Activated naive CD8-positive, alpha-beta T cell treated with anti-CD3 and anti-CD28 coated beads, Interleukin-2, amount 50 U/mL, for 16 hours (primary cell): ENCODE data around the gene SRGAP1.
"Not testable (repeated sequence)": the region's sequence is repeated elsewhere in the genome, so short reads cannot be mapped to it uniquely, and the experiment has no call there.

Experiments
- DNase-seq: peaks from one replicate; pipeline ENCODE4 v3.0.0-alpha.2; 2020; ENCODE audit warnings: low read depth, low spot score

SRGAP1 gene

GRCh38 chr12:64006211-64006825 is 161.8 kb downstream of the SRGAP1 start:
- no peak for DNase-seq

- no peak for DNase-seq
These were observed 163.4 kb downstream of the SRGAP1 start for GRCh38 chr12:64007853-64008252.

DNA sequence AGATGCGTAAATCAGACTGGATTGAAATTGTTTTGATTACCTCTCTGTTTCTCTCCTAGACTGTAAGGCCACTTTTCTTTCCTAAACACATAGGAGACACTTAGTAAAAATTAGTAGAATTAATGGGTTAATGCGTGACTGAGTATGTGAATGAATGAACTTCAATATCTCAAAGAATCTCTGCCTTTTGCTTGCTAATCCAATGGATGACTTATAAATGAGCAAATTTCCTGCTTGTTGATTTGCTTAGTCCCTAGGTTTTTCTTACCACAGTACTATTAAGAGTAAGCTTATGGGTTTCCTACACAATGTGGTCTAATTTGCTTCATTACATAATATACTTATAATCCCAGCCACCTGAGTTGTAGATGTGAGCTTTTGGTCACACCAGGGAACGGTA is 164.1 kb downstream of the SRGAP1 start:
- no peak for DNase-seq

- no peak for DNase-seq
These were observed 165.0 kb downstream of the SRGAP1 start for GRCh38 chr12:64009321-64010068.

DNA sequence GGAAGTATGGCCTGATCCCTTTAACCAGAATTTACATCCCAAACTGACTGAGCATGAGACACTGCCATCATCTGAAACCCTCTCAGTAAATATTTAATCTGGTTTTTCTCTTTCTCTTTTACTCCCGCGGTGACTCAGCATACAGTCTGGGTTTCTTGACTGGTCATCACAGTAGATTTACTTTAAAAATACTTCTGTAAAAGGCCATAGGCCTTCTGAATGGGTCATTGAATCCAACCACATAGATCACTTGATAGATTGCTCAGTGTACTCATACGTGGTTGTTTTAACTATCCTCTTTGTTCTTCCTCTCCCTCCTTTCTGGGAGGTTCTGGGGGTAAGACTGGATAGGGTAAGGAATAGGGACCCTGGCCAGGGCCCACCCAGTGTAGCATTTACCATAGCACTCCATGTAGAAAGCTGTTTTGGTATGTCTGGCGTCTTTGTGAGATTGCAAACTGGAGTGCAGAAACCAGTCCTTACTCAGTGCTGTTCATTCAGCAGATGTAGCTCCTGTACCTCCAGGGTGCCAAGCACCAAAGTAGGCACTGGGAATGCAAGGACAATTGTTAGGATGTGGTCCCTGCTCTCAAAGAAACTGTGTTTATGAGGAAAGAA is 165.7 kb downstream of the SRGAP1 start:
- DNase-seq, result no peak

DNA sequence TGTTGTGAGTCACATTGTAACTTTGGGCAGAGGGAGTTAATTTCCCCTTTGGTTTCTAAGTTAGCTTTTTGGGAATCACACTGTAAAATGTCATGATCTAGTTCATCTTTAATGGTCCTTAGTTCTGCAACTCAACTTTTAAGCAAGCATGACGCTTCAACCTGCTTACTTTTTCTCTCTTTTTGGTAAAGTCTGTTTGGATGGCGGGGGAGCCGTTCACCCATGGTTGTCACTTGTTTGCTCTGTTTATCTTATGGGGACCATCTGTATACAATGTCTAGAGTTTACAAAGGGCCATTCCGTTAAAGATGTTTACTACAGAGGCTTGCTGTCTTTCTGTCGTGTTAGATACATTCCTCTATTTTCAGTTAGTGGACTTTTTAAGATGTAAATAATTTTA is 172.0 kb downstream of the SRGAP1 start:
- no peak for DNase-seq

GRCh38 chr12:64018116-64018515 is 173.6 kb downstream of the SRGAP1 start:
- DNase-seq, result not testable (repeated sequence)

DNA sequence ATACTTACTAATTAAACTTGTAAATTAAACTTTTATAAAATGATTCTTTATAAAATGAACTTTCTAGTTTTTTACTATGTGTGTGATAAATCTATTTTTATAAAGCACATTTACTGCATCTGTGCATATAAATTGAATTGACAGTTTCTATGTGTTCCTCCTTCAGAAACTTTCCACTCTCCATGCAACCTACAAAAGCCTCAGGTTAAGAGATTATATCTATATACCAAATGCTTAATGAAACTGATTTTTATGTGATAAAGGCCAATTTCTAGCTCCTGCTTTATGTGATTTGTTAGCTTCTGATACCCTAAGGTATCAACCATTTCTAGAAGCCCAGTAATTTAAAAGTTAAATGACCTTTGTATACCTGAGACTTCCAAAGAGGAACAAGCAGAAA is 174.0 kb downstream of the SRGAP1 start:
- DNase-seq, result no peak

DNA sequence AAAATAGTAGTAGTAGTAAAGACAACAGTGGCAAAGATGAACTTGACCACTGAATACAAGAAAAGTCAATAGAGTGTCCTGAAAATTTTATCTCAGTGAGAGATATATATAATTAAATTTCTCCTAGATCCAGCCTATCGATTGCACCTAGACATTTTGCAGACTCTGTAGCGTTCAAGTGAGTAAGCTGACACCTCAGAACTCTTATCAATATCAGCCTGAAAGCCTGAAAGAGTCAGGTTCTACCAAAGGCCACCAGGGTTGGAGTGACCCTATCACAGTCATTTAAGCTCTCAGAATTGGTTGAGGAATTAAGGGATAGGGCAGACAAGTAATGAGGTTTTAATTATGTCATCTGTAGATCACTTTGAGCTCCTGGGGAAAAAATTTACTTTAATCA is 174.6 kb downstream of the SRGAP1 start:
- DNase-seq, result no peak

GRCh38 chr12:64019654-64020053 is 175.2 kb downstream of the SRGAP1 start:
- DNase-seq, result no peak

DNA sequence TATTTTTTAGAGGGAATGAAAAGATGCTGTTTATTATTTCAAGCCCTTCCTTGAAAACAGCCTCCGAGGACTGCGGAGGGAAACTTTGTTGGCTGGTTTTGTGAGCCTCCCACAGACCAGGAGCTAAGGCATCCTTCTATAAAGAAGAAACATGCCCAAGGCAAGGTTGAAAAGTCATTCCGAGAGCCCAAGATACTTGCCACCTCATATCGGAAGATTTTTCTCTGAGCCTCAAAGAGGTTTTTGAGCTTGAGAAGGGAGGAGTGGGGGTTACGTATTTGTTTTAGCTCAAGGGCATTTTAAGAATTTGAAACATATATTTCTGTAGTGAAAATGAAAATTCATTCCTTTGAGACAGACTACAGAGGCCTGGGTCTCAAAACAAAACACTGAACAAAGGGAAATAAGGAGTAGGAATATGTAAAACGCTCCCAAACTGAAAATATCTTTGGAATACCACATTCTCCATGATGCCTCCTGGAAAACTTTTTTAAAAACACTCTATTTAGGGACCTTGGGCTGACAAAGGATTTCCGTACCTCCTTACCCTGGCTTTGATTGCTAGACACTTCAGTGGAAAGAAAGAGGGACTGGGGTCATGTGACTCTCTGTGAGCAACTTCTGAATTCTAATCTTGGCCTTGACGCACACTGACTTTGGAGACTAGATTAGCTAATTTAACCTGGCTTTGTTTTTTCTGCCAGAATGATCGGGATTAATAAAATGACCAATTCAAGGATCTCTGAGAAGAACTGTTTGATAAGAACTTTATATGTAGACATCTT is 180.9 kb downstream of the SRGAP1 start:
- DNase-seq, result no peak

DNA sequence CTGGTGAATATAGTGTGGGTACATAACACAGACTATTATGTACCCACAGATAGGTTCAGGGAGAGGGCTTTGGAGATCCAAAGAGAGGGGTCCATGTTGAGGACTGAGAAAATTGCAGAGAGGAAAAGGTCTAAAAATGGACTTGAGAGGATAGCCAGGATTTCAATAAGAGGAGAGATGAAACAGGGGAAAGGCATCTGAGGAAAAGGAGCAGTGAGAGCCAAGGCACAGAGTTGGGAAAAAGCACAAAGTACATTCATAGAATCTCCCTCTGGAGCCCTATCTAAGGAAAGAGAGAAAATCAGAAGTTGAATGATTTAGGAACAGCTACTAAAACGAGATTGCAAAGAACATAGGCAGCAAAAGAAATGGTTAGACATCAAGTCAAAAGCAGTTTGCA is 182.8 kb downstream of the SRGAP1 start:
- DNase-seq, result no peak

- no peak for DNase-seq
These were observed 184.0 kb downstream of the SRGAP1 start for GRCh38 chr12:64028541-64028940.

DNA sequence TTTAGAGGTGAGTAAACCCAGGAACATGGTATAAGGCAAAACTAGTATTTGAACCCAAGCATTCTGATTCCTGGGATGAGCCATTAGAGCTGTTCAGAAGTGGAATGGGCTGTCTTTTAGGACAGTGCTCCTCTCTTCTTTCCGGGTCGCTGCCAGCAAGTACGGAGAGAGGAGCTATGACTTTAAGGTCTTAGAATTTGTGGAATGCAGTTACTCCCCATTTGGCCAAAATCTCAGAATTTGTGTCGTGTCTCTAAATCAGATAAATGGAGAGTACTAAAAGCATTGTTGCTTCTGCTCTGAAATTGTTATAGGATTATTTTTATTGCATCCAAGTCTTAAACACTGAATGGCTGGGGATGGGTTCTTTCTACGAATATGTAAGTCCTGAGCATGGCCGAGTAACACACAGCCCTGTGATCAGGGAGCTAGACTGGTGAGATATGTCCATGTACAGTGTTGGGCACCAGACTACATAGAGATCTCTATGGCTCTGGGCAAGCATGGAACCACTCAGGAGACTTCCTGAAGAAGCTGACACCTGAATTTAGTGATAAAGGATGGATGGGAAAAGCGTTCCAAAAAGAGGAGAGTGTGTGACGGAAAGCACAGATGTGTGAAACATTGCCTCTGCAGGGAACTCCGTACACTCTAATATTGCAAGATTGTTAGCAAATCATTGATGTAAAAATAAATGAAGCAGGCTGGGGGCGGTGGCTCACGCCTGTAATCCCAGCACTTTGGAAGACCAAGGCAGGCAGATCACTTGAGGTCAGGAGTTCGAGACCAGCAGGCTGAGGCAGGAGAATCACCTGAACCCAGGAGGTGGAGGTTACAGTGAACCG is 184.7 kb downstream of the SRGAP1 start:
- no peak for DNase-seq

GRCh38 chr12:64030155-64030554 is 185.7 kb downstream of the SRGAP1 start:
- DNase-seq, result no peak

GRCh38 chr12:64034056-64034455 is 189.6 kb downstream of the SRGAP1 start:
- not testable (repeated sequence) for DNase-seq

DNA sequence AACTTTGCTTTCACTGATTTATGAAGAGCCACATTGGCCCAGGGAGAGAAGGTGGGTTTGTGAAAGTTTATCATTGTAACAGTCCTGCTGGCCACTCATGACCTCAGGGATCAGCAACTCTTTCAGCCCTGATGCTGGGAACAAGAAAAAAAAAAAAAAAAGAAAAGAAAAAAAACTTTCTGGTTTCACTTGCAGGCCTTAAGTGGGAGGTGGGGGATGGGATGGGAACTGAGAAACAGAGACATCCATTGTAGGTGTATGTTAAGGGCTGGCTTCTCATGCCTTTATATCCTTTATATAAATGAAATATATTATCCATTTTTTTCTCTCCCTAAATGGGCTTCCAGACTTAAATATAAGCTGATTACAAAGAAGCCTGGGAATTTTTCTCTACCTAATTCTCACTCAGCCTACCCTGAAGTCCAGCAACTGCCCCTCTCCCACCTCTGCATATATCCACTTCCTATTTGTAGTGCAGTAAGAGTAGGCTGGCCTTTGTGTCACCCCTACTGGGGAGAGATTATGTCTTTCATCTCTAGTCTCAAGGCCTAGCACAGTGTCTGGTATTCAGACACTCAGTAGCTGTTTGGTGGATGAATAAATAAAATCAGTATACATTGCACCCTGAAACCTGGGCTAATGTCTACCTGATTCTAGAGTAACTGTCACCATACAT is 190.5 kb downstream of the SRGAP1 start:
- DNase-seq, result no peak

DNA sequence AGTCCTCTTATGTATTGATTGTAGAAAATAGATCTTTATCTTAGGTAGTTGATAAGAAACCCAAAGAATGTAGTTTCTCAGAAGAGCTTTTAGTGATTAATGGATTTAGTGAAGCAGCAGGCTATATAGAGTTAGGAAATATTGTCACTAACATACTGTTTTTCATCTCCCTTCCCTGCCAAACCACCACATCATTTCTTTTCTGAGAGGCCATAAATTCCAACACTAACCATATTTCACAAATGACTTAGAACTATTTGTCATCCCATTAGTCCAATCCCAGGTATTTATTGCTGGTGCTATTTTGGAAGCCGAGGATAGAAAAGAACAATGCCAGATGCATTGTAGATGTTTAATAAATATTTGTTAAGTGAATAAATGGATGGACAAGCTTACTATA is 191.9 kb downstream of the SRGAP1 start:
- DNase-seq, result no peak

- no peak for DNase-seq
These were observed 194.9 kb downstream of the SRGAP1 start for GRCh38 chr12:64039281-64039871.

DNA sequence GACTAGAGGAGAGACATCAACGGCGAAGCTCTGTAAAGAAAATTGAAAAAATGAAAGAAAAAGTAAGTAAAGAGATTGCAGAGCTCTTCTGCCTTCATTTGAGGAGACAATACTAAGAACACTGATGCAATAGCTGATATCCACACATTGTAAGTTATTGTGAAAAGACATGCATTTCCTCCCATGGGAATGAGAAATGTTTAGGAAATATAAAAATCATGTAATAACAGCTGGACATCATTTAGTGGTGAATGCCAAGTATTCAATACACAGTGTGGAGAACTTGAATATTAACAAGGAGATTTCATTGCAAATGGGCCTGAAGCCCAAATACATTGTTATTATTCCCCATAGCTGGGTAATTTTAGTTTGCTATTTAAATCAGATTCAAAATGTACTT is 198.4 kb downstream of the SRGAP1 start:
- DNase-seq, result no peak
